GM12873 (cell line): ENCODE data around the gene DCTN3.

Experiments used
- TF ChIP-seq, protein P1 (sequence below): IDR thresholded peaks from 2 replicates; pipeline ENCODE4 v1.5.1; 2012; ENCODE audit warnings: low read depth, mild to moderate bottlenecking, moderate library complexity, low read length, control low read depth; ENCODE audit not compliant: insufficient read depth; ENCODE audit errors: missing control alignments

Gene DCTN3

DNA sequence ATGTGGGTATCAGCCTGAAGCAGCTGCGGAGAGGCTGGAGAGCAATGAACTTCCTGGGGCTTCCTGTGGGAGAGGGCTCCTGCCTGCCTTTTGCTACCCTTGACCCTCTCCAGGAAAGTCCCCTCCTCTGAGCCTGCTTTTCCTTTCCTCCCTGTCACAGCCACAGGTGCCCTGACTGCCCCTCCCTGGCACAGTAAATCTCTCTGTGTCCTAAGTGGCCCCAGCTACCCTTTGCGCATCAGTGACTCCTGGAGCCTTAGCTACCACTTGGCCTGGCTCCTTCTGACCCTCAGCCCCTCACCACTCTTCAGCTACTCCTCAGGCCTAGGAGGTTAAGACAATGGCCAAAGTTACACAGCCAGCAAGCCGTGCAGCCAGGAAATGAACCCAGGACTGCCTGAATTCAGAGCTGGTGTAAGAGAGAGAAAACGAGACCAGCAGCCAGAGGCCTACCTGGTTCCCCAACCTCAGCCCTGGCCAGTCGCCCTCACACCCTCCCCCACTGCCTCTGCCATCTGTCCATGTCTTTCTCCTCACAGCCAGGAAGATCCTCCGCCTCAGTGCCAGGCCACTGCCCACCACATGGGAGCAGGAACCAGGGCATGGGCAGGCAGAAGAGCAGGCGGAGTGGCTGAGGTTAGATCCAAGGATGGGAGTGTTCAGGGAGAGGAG lies 49.4 kb downstream of the DCTN3 start:
- TF ChIP-seq, protein P1, sequence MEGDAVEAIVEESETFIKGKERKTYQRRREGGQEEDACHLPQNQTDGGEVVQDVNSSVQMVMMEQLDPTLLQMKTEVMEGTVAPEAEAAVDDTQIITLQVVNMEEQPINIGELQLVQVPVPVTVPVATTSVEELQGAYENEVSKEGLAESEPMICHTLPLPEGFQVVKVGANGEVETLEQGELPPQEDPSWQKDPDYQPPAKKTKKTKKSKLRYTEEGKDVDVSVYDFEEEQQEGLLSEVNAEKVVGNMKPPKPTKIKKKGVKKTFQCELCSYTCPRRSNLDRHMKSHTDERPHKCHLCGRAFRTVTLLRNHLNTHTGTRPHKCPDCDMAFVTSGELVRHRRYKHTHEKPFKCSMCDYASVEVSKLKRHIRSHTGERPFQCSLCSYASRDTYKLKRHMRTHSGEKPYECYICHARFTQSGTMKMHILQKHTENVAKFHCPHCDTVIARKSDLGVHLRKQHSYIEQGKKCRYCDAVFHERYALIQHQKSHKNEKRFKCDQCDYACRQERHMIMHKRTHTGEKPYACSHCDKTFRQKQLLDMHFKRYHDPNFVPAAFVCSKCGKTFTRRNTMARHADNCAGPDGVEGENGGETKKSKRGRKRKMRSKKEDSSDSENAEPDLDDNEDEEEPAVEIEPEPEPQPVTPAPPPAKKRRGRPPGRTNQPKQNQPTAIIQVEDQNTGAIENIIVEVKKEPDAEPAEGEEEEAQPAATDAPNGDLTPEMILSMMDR = no peak

DNA sequence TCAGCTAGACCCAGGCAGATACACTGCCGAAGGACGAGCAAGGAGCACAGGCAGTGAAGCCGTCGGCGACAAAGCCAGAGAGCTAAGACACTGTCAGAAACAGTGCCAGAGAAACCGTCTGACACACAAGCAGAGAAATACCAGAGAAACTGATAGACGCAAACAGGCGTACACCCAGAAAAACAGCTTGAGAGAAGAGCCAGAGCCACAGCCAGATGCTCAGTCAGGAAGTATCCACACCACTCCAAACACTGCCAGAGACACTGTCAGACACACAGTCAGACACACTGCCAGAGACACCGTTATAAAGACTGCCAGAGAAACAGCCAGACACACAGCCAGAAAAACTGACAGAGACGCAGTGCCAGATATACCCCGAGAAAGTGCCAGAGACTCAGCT lies 49.9 kb downstream of the DCTN3 start:
- TF ChIP-seq, protein P1 = no peak

DNA sequence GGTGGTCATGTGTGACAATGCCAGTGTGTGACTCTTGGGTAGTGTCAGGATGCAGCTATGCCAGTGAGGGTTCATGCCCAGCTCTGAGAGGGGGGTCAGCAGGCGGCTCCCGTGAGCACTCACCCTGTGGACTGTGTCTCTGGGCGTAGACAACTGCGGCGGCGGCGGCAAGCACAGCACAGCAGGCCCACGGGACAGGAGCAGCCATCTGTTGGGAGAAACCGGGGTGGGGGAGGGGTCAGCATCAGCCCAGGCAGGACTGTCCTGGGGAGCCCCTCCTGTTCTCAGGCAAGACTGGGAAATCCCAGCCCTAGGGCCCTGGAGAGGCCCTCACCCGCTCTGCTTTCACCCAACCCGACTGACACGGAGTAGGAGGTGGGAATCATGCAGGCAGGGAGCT lies 51.5 kb downstream of the DCTN3 start:
- TF ChIP-seq, protein P1 = no peak

DNA sequence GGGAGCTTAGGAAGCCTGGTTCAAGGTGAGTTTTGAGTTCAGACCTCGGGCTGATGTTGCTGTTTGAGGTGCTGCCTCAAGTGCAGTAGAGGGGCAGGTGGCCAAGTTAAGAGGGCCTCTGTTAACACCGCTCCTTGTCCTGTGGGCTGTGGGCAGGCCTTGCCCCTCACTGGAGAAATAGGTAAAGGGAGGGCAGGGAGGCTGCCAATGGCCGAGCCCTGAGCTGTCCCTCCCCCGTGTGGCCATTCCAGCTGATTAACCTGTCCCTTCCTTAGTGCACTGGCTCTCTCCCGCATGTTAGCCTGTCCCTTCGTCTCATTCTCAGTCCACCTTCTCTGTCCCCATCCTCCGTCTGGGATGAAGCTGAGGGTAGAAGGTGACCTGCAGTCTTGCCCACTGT lies 52.2 kb downstream of the DCTN3 start:
- TF ChIP-seq, protein P1 = no peak

DNA sequence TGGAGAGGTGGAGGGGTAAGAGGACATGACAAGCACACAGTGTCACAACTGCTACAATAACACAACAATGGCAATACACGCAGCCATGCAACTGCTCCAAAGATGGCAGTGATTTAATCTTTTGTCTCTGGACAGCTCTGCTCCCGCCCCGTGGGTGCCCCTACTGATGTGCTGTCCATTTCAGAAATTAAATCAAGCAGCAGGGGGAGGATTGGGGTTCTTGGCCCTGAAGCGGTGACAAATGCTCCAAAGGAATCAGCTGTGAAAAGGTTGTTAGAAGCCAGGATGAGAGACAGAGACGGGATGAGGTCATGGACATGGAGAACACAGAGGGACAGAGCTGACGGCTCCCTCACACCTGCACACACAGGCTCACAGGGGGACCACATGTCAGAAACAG lies 53.3 kb downstream of the DCTN3 start:
- TF ChIP-seq, protein P1 = no peak

DNA sequence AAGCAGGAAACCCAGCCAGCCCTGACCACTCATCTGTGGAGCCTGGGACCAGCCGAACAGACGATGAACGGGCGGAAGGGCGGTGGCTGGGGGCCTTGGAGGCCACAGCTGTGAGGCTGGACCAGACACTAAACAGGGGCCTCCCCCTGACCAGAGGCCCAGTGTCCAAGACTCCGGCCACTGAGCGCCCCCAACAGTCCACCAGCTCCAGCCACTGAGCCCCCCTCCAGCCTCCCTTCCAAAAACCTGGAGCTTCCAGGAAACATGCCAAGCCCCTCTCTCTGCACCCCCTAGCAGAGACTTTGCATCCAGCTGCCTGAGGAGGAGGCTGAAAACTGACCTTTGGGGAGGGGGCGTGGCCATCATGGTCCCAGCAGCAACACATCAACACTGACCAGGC lies 54.0 kb downstream of the DCTN3 start:
- TF ChIP-seq, protein P1 = no peak

DNA sequence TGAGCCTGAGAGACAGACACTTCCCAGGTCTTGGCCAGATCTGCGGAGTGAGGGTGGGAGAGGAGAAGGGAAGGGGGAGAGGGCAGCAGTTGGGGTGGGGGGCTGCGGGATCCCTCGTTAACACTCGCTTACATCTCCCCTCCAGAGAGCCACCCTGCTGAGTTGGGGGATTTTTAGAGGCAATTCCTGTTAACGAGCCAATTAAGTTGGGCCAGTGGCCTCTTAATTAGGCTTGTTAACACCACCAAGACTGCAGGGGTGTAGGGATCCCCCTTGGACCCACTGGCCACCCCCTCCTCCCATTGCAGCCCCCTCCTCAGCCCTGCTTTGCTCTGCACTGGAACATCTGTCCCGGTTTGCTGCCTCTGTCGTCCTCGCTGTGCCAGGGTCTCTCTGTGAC lies 54.4 kb downstream of the DCTN3 start:
- TF ChIP-seq, protein P1 = no peak
